ENCODE results near the gene RELCH.

Gene RELCH

DNA sequence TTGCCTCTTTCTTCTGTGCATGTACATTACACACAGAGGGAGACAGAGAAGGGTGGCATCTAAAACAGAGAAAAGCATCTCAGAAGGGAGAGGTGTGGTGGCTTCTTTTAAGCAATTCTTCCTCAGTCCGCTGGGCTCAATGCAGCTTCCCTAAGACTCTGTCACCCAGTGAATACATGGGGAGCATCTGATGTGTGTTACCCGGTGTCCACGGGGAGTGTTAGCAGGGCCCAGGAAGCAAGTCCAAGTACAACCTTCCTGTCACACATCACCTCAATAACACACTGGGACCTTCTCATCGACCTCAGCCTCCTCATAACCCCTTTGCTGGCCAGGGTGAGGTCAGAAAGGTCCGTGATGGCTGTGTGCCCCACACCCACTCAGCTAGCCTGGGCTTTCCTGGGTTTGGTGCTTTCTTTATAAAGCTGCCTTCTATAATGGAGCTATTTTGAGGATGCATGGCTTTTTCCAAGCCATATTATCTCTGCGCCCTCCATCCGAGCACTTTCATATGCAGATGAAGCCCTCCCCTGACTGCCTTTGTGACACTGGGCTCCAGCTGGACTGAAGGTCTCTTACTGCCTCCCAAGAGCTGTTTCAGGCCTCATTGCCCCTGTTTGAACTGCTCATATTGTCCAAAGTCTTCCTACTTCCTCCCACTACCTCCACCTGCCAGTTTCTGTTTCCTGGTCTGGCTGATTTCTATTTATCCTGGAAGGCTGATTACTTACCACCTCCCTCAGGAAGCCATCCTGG is 159.5 kb downstream of the RELCH start:
- DNase-seq = no peak

DNA sequence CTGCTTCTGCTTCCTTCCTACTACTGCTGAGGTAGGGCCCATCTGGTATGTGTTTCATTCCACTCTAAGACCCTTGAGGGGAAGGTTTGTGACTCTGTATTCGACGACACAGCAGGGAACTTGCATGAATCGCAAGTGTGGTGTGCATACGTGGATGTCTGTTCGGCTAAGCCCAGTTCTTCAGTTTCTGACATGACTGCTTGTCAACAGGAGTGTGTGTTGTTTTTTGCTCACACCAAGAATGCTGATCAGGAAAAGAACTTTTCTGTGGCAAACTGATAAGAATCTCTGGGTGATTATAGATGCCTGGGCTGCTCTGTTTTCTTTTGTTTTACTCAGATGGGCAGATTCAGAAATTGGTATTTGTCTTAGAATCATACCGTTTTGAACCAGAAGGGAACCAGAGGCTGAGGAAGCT is 160.0 kb downstream of the RELCH start:
- DNase-seq = no peak

DNA sequence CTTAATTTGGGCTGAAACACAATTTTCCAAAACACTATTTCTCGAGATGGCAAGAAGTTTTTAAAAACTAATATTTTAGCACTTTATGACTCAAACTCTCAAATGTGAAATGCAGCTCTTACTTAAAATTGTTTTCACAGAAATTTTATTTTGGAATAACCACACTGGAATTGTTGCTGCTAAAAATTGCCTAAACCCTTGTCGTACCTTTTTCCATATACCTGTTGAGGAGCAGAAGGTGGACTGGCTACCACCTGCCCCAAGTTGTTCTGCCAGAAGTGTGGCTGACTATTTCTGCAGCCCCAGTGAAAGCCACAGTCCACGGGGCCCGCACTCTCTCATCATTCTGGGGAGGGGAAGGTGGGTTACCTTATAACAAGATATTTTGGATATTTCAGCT is 161.4 kb downstream of the RELCH start:
- no peak for DNase-seq

DNA sequence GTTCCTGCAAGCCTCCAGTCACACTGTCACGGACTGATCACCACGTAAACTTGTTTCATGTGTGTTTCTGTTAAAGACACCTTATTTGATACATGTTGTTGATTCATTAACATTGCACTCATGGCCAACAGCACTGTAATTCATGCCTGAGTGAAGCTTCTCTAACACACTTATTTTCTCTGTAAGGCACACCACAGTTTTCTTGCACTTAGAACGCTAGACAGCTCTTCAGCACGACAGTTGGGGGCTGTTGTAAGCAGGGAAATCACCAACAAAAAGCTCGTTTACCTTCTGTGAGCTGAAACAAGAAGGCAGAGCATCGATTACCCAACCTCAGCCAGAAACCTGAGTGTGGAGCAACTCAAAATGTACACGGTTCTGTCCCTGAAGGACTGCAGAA is 166.1 kb downstream of the RELCH start:
- DNase-seq = no peak

DNA sequence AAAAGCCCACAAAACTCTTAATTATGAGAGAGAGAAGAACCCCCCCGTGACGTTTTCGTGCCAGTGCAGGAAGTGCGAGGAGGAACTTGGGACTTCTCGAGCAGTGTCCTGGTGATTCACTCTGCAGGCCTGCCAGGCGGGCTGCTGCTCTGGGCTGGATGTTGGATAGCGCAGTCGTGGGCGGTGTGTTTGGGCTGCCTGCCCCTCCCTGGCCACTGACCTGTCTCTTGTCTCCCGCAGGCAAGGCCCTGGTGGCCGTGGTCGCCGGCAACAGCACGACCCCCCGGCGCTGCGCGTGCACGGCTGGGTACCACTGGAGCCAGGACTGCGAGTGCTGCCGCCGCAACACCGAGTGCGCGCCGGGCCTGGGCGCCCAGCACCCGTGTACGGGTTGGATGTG is 167.1 kb downstream of the RELCH start:
- DNase-seq = no peak

DNA sequence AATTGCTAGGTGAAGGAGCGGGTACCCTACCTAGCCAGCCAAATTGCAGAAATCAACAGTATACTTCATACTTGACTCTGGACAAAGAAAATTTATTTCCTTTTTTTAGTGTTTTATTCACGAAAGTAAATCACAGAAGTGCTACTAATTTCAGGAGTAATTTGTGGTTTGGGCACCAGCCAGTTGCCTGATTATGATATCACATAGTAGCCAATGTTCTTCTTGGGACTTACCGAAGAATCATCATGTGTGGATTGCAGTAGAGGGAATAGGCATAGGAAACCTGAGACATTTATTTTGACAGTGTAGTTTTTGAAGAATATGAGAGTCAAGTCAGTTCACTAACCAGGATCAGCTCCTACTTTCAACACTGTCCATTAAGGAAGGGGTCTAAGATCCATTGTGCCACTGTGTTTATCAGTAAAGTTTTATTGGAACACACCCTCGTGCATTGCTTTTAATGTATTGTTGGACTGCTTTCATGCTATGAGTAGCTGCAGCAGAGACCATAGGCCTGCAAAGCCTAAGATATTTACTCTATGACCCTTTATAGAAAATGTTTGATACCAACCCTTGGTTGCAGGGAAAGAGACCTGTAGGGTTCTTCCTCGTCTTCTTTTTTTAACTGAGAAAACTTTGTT is 170.1 kb downstream of the RELCH start:
- no peak for DNase-seq

Data from GDM1 (cell line).